NT2/D1 (cell line): ENCODE results near the gene MPP1.
A peak's percentile ranks its signal among the peaks of the same experiment; 100 is the strongest.

Experiments used
- DNase-seq: peaks from one replicate; pipeline ENCODE4 v3.0.0-alpha.2; 2011; ENCODE audit warnings: low read depth, low spot score
- H3K27me3 ChIP-seq: 2 replicates; pipeline ENCODE4 v1.6.0; 2011; ENCODE audit warnings: mild to moderate bottlenecking; ENCODE audit not compliant: insufficient read length, insufficient read depth
- H3K36me3 ChIP-seq: 2 replicates; pipeline ENCODE4 v1.6.1; 2011; ENCODE audit warnings: mild to moderate bottlenecking, low read length, mixed read lengths; ENCODE audit not compliant: insufficient read depth, insufficient read length
- H3K4me1 ChIP-seq: 2 replicates; pipeline ENCODE4 v1.5.1; 2011; ENCODE audit not compliant: insufficient read depth, insufficient read length
- H3K4me3 ChIP-seq: 2 replicates; pipeline ENCODE4 v1.5.1; 2011; ENCODE audit warnings: low read depth; ENCODE audit not compliant: insufficient read length
- H3K9ac ChIP-seq: 2 replicates; pipeline ENCODE4 v1.6.0; 2011; ENCODE audit warnings: low read depth; ENCODE audit not compliant: insufficient read length
- H3K9me3 ChIP-seq: 2 replicates; pipeline ENCODE4 v1.5.1; 2011; ENCODE audit warnings: mild to moderate bottlenecking, low read length; ENCODE audit not compliant: insufficient read depth
- SUZ12 ChIP-seq: IDR thresholded peaks from 2 replicates; pipeline ENCODE4 v1.6.1; 2011; ENCODE audit not compliant: insufficient read length, insufficient read depth; ENCODE audit errors: extremely low read depth
- YY1 ChIP-seq: IDR thresholded peaks from 2 replicates; pipeline ENCODE4 v1.6.1; 2011; ENCODE audit not compliant: insufficient read length, insufficient read depth
- ZNF274 ChIP-seq: IDR thresholded peaks from 2 replicates; pipeline ENCODE4 v1.6.1; 2011; ENCODE audit warnings: mild to moderate bottlenecking, low read depth, low read length

The MPP1 gene

GRCh38 chrX:154751669-154752271 lies 53.5 kb downstream of the MPP1 start:
- Histone ChIP-seq H3K4me3 (no peak overlapping the region), H3K36me3 (no peaks in the 10 kb centered on the region), H3K9ac (no peak overlapping the region), H3K27me3 (peaks cover 37% of the 10 kb centered on the region), H3K4me1 (no peaks in the 10 kb centered on the region), H3K9me3 (no peaks in the 10 kb centered on the region)
- DNase-seq, result no peak
- TF ChIP-seq YY1, result no peak

- Histone ChIP-seq H3K36me3 (no peaks in the 10 kb centered on the region), H3K27me3 (peaks cover 37% of the 10 kb centered on the region), H3K9ac (no peak overlapping the region), H3K4me1 (no peaks in the 10 kb centered on the region), H3K9me3 (no peaks in the 10 kb centered on the region), H3K4me3 (no peak overlapping the region)
- no peak for TF ChIP-seq ZNF274
- TF ChIP-seq SUZ12, result no peak
- TF ChIP-seq YY1, result no peak
- DNase-seq, result no peak
Observed at GRCh38 chrX:154751203-154751668, 54.0 kb downstream of the MPP1 start.

- peak within 1 kb of the TSS; percentile 42 for H3K9ac ChIP-seq
- H3K4me1 ChIP-seq, result no peaks in the 10 kb centered on the region
- no peaks in the 10 kb centered on the region for H3K36me3 ChIP-seq
- H3K27me3 ChIP-seq, result peaks cover 37% of the 10 kb centered on the region
- TF ChIP-seq ZNF274 (no peak), YY1 (no peak), SUZ12 (no peak)
- peak within 1 kb of the TSS; percentile 34 for H3K4me3 ChIP-seq
- DNase-seq, result no peak
- H3K9me3 ChIP-seq, result no peaks in the 10 kb centered on the region
Observed at GRCh38 chrX:154750301-154751202, 54.7 kb downstream of the MPP1 start, which contains the start of gene GAB3. GAB3 (minus strand) TSS chrX:154751077; CDS start chrX:154751025, 52 bp downstream.

GRCh38 chrX:154749856-154750255 lies 55.4 kb downstream of the MPP1 start:
- H3K4me1 ChIP-seq, result no peaks in the 10 kb centered on the region
- DNase-seq, result no peak
- no peak overlapping the region for H3K4me3 ChIP-seq
- H3K36me3 ChIP-seq, result no peaks in the 10 kb centered on the region
- H3K9ac ChIP-seq, result no peak overlapping the region
- peaks cover 37% of the 10 kb centered on the region for H3K27me3 ChIP-seq
- H3K9me3 ChIP-seq, result no peaks in the 10 kb centered on the region
- TF ChIP-seq SUZ12 (no peak), YY1 (no peak), ZNF274 (no peak)

- H3K27me3 ChIP-seq, result peaks cover 37% of the 10 kb centered on the region
- H3K9me3 ChIP-seq, result no peaks in the 10 kb centered on the region
- H3K9ac ChIP-seq, result no peak overlapping the region
- TF ChIP-seq ZNF274, result no peak
- no peak for TF ChIP-seq YY1
- no peak for TF ChIP-seq SUZ12
- DNase-seq, result peak; percentile 16
- no peak overlapping the region for H3K4me3 ChIP-seq
- H3K4me1 ChIP-seq, result no peaks in the 10 kb centered on the region
- H3K36me3 ChIP-seq, result no peaks in the 10 kb centered on the region
Observed at GRCh38 chrX:154748712-154749339, 56.5 kb downstream of the MPP1 start.

- DNase-seq, result no peak
Observed at GRCh38 chrX:154742613-154743012, 62.7 kb downstream of the MPP1 start.

GRCh38 chrX:154739952-154740465 lies 65.3 kb downstream of the MPP1 start:
- Histone ChIP-seq H3K4me3 (no peak overlapping the region), H3K27me3 (no peaks in the 10 kb centered on the region), H3K36me3 (no peaks in the 10 kb centered on the region), H3K9me3 (no peaks in the 10 kb centered on the region), H3K9ac (no peak overlapping the region), H3K4me1 (no peaks in the 10 kb centered on the region)
- TF ChIP-seq SUZ12 (no peak), YY1 (no peak), ZNF274 (no peak)
- no peak for DNase-seq

More at GRCh38 chrX:154742613-154743012, 62.7 kb downstream of the MPP1 start:
- no peaks in the 10 kb centered on the region for H3K4me1 ChIP-seq
- no peaks in the 10 kb centered on the region for H3K27me3 ChIP-seq
- H3K4me3 ChIP-seq, result no peak overlapping the region
- TF ChIP-seq YY1, result no peak
- no peak for TF ChIP-seq SUZ12
- no peak for TF ChIP-seq ZNF274
- no peaks in the 10 kb centered on the region for H3K9me3 ChIP-seq
- H3K36me3 ChIP-seq, result no peaks in the 10 kb centered on the region
- H3K9ac ChIP-seq, result no peak overlapping the region
